K562 (cell line): ENCODE data around the gene DENND4C.

Source experiments
- EZH2 ChIP-seq: IDR thresholded peaks from 2 replicates; pipeline ENCODE4 v1.6.1; 2012; ENCODE audit warnings: low read depth, mild to moderate bottlenecking, inconsistent platforms, low read length, borderline replicate concordance
- FOXM1 ChIP-seq, 2 experiments: fragments of 450-650 bp in 1 of 2; sonication (generic) in 1 of 2; formaldehyde crosslinking in 1 of 2; IDR thresholded peaks; 2 replicates each; pipeline versions ENCODE4 v1.6.1 to v1.9.0; 2017 to 2022; ENCODE audit warnings: low read depth in 2 of 2, mild to moderate bottlenecking in 2 of 2, missing genetic modification reagents in 1 of 2, moderate library complexity in 1 of 2
- JUNB ChIP-seq: fragments of 450-650 bp; formaldehyde crosslinking; conservative IDR thresholded peaks from 2 replicates; pipeline ENCODE4 v1.4.0; 2020; ENCODE audit warnings: mild to moderate bottlenecking
- NBN ChIP-seq: fragments of 450-650 bp; IDR thresholded peaks from 2 replicates; pipeline ENCODE4 v1.6.1; 2016; ENCODE audit warnings: low read depth, mild to moderate bottlenecking
- PHF8 ChIP-seq: fragments of 200-600 bp; sonication (generic); IDR thresholded peaks from 2 replicates; pipeline ENCODE4 v1.6.1; 2012; ENCODE audit warnings: mixed run types, mild to moderate bottlenecking, inconsistent platforms, low read length, moderate library complexity, borderline replicate concordance
- POLR2AphosphoS2 ChIP-seq: IDR thresholded peaks from 2 replicates; pipeline ENCODE4 v1.6.1; 2012; ENCODE audit warnings: low read length, improper control_type of control experiment
- RBBP5 ChIP-seq: fragments of 200-600 bp; sonication (generic); IDR thresholded peaks from 2 replicates; pipeline ENCODE4 v1.6.1; 2012; ENCODE audit warnings: borderline replicate concordance, mild to moderate bottlenecking, low read length, control low read depth, inconsistent platforms; ENCODE audit not compliant: insufficient read depth, poor library complexity, severe bottlenecking
- RFX5 ChIP-seq: IDR thresholded peaks from 2 replicates; pipeline ENCODE4 v1.6.1; 2011; ENCODE audit warnings: low read depth, mild to moderate bottlenecking, improper control_type of control experiment, low read length
- TAF1 ChIP-seq: IDR thresholded peaks from 2 replicates; pipeline ENCODE4 v1.6.1; 2011; ENCODE audit warnings: mild to moderate bottlenecking, low read length, moderate library complexity; ENCODE audit not compliant: insufficient read depth, control insufficient read depth, severe bottlenecking; ENCODE audit errors: extremely low read depth
- ZZZ3 ChIP-seq: fragments of 450-650 bp; IDR thresholded peaks from 2 replicates; pipeline ENCODE4 v1.6.1; 2016; ENCODE audit warnings: antibody characterized with exemption, mild to moderate bottlenecking, moderate library complexity
- TF ChIP-seq, protein P1 (sequence below): fragments of 450-650 bp; conservative IDR thresholded peaks from 2 replicates; pipeline ENCODE4 v1.6.1; 2016; ENCODE audit warnings: missing genetic modification characterization, low read depth, mild to moderate bottlenecking, missing compliant biosample characterization, moderate library complexity
- TF ChIP-seq, protein P2 (sequence below), 3 experiments: IDR thresholded peaks in 2 of 3; conservative IDR thresholded peaks in 1 of 3; 2 replicates each; pipeline ENCODE4 v1.5.1; 2011 to 2012; ENCODE audit warnings: low read length in 3 of 3, mild to moderate bottlenecking in 3 of 3, control low read depth in 2 of 3, improper control_type of control experiment in 1 of 3, inconsistent platforms in 1 of 3, low read depth in 1 of 3, mixed read lengths in 1 of 3, moderate library complexity in 1 of 3; ENCODE audit not compliant: insufficient read depth in 2 of 3

DNA sequence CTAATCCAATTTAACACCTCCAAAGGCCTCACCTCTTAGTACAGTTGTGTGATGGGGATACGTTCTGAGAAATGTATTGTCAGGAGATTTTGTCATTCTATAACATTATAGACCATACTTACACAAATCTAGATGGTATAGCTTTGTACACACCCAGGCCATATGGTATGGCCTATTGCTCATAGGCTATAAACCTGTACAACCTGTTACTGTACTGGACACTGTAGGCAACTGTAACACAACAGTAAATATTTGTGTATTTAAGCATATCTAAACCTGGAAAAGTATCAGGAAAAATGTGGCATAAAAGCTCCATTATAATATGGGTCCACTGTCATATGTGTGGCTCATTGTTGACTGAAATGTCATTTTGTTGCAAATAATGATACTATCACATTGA lies 190.4 kb downstream of the DENND4C start:
- TF ChIP-seq POLR2AphosphoS2 = no peak
- TF ChIP-seq TAF1 = no peak
- TF ChIP-seq, protein P1, sequence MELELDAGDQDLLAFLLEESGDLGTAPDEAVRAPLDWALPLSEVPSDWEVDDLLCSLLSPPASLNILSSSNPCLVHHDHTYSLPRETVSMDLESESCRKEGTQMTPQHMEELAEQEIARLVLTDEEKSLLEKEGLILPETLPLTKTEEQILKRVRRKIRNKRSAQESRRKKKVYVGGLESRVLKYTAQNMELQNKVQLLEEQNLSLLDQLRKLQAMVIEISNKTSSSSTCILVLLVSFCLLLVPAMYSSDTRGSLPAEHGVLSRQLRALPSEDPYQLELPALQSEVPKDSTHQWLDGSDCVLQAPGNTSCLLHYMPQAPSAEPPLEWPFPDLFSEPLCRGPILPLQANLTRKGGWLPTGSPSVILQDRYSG (tag) = no peak
- TF ChIP-seq RFX5 = no peak
- no peak for TF ChIP-seq EZH2
- TF ChIP-seq, protein P2, sequence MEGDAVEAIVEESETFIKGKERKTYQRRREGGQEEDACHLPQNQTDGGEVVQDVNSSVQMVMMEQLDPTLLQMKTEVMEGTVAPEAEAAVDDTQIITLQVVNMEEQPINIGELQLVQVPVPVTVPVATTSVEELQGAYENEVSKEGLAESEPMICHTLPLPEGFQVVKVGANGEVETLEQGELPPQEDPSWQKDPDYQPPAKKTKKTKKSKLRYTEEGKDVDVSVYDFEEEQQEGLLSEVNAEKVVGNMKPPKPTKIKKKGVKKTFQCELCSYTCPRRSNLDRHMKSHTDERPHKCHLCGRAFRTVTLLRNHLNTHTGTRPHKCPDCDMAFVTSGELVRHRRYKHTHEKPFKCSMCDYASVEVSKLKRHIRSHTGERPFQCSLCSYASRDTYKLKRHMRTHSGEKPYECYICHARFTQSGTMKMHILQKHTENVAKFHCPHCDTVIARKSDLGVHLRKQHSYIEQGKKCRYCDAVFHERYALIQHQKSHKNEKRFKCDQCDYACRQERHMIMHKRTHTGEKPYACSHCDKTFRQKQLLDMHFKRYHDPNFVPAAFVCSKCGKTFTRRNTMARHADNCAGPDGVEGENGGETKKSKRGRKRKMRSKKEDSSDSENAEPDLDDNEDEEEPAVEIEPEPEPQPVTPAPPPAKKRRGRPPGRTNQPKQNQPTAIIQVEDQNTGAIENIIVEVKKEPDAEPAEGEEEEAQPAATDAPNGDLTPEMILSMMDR (IDR thresholded peaks at IDR 0.05 in 2 of 3, conservative IDR thresholded peaks at IDR 0.05 in 1 of 3; ENCODE audit: insufficient read depth in 2 of 3, low read depth in 1 of 3, low read length in 3 of 3) = no peak
- TF ChIP-seq NBN = no peak
- TF ChIP-seq FOXM1 (IDR thresholded peaks at IDR 0.05; ENCODE audit: low read depth) = no peak
- no peak for TF ChIP-seq FOXM1 (CRISPR knock-in tag; IDR thresholded peaks at IDR 0.05; ENCODE audit: low read depth)
- no peak for TF ChIP-seq PHF8
- no peak for TF ChIP-seq ZZZ3
- TF ChIP-seq JUNB (CRISPR knock-in tag) = no peak
- no peak for TF ChIP-seq RBBP5
